OCI-LY3 (cell line): ENCODE results near the gene DRC3.
"Not testable (repeated sequence)": the region's sequence is repeated elsewhere in the genome, so short reads cannot be mapped to it uniquely, and the experiment has no call there.

ENCODE experiments used
- EZH2phosphoT487 ChIP-seq: fragments of 200-600 bp; shearing (Covaris generic); IDR thresholded peaks from 2 replicates; pipeline ENCODE4 v1.6.1; 2018; ENCODE audit warnings: antibody characterized with exemption, mixed run types, low read depth
- TF ChIP-seq, protein P1 (sequence below): fragments of 200-600, 300-600 bp; sonication (generic); IDR thresholded peaks from 2 replicates; pipeline ENCODE4 v1.5.1; 2014; ENCODE audit warnings: antibody characterized with exemption, low read length, low read depth

- TF ChIP-seq, protein P1, sequence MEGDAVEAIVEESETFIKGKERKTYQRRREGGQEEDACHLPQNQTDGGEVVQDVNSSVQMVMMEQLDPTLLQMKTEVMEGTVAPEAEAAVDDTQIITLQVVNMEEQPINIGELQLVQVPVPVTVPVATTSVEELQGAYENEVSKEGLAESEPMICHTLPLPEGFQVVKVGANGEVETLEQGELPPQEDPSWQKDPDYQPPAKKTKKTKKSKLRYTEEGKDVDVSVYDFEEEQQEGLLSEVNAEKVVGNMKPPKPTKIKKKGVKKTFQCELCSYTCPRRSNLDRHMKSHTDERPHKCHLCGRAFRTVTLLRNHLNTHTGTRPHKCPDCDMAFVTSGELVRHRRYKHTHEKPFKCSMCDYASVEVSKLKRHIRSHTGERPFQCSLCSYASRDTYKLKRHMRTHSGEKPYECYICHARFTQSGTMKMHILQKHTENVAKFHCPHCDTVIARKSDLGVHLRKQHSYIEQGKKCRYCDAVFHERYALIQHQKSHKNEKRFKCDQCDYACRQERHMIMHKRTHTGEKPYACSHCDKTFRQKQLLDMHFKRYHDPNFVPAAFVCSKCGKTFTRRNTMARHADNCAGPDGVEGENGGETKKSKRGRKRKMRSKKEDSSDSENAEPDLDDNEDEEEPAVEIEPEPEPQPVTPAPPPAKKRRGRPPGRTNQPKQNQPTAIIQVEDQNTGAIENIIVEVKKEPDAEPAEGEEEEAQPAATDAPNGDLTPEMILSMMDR = not testable (repeated sequence)
- TF ChIP-seq EZH2phosphoT487 = not testable (repeated sequence)
These were observed 32.7 kb upstream of the DRC3 start for GRCh38 chr17:17939941-17940340.
